Anterior cingulate cortex (tissue), 58 donors: Measurements from ENCODE around the gene HMCN1.
"Not testable (repeated sequence)": the region's sequence is repeated elsewhere in the genome, so short reads cannot be mapped to it uniquely, and the experiment has no call there.

Source experiments
- DNase-seq, 58 donors: peaks; one replicate each; lab custom pipeline; 2025; lab: John Stamatoyannopoulos, UW

The HMCN1 gene

GRCh38 chr1:185735701-185736064 is 1.5 kb downstream of the HMCN1 start:
- DNase-seq: no peak

GRCh38 chr1:185739967-185740366 is 5.8 kb downstream of the HMCN1 start:
- no peak for DNase-seq

- DNase-seq: no peak
These were observed 7.4 kb downstream of the HMCN1 start for GRCh38 chr1:185741551-185741950.

GRCh38 chr1:185742403-185742802 is 8.2 kb downstream of the HMCN1 start:
- DNase-seq: no peak

GRCh38 chr1:185745165-185745564 is 11.0 kb downstream of the HMCN1 start:
- no peak for DNase-seq

GRCh38 chr1:185759061-185759460 is 24.9 kb downstream of the HMCN1 start:
- no peak for DNase-seq

GRCh38 chr1:185761841-185762240 is 27.6 kb downstream of the HMCN1 start:
- no peak for DNase-seq

GRCh38 chr1:185767508-185768120 is 33.4 kb downstream of the HMCN1 start:
- DNase-seq: no peak

- no peak for DNase-seq
These were observed 34.2 kb downstream of the HMCN1 start for GRCh38 chr1:185768371-185768770.

GRCh38 chr1:185769136-185769535 is 34.9 kb downstream of the HMCN1 start:
- DNase-seq: no peak

- DNase-seq: no peak
These were observed 40.2 kb downstream of the HMCN1 start for GRCh38 chr1:185774394-185774793.

- no peak for DNase-seq
These were observed 41.3 kb downstream of the HMCN1 start for GRCh38 chr1:185775501-185775900.

- no peak for DNase-seq
These were observed 42.3 kb downstream of the HMCN1 start for GRCh38 chr1:185776522-185776921.

- DNase-seq: not testable (repeated sequence)
These were observed 49.7 kb downstream of the HMCN1 start for GRCh38 chr1:185783860-185784259.

GRCh38 chr1:185785586-185785985 is 51.4 kb downstream of the HMCN1 start:
- no peak for DNase-seq

GRCh38 chr1:185786524-185786923 is 52.3 kb downstream of the HMCN1 start:
- DNase-seq: no peak

GRCh38 chr1:185787238-185787637 is 53.0 kb downstream of the HMCN1 start:
- no peak for DNase-seq

GRCh38 chr1:185788386-185788785 is 54.2 kb downstream of the HMCN1 start:
- no peak for DNase-seq

- no peak for DNase-seq
These were observed 55.5 kb downstream of the HMCN1 start for GRCh38 chr1:185789501-185790193.

GRCh38 chr1:185790194-185790735 is 56.1 kb downstream of the HMCN1 start:
- no peak for DNase-seq

- no peak for DNase-seq
These were observed 57.8 kb downstream of the HMCN1 start for GRCh38 chr1:185792040-185792439.

GRCh38 chr1:185794495-185794894 is 60.3 kb downstream of the HMCN1 start:
- not testable (repeated sequence) for DNase-seq
